ENCODE results near the gene PALLD.
"Not testable (repeated sequence)": the region's sequence is repeated elsewhere in the genome, so short reads cannot be mapped to it uniquely, and the experiment has no call there.

The PALLD gene

DNA sequence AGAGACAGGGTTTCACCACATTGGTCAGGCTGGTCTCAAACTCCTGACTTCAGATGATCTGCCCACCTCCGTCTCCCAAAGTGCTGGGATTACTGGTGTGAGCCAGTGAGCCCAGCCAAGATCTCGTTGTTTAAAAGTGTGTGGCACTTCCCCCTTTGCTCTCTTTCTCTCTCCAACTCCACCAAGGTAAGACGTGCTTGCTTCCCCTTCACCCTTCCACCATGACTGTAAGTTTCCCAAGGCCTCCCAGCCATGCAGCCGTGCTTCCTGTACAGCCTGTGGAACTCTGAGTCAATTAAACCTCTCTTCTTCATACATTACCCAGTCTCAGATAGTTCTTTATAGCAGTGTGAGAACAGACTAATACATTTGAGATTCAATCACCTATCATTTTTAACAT, 309.4 kb downstream of the PALLD start:
- DNase-seq: not testable (repeated sequence)

- DNase-seq: no peak
Observed at GRCh38 chr4:168811207-168811606, 314.4 kb downstream of the PALLD start.

GRCh38 chr4:168811786-168812651, 315.2 kb downstream of the PALLD start:
- DNase-seq: peak; percentile 75

- DNase-seq: peak; percentile 41
Observed at GRCh38 chr4:168812806-168813205, 316.0 kb downstream of the PALLD start.

- DNase-seq: no peak
Observed at GRCh38 chr4:168813890-168814289, 317.0 kb downstream of the PALLD start.

GRCh38 chr4:168815379-168816345, 318.8 kb downstream of the PALLD start:
- peak; percentile 3 for DNase-seq

DNA sequence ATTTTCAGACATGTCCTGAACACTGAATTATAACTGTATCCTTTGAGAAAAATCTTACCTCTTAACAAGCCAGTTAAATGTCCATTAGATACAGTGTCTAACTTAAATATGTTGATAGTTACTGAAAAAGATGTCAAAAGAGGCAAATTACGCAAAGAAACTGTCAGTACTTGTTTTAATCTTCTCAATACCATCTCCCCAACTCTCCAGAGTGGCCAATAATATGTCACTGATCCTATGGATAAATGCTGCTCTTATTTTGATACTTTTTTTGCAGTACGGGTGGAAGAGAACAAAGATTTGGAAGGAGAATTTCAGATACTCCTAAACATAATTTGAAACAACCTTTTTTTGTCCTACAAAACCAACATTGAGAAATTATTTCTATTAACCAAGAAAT, 320.5 kb downstream of the PALLD start:
- no peak for DNase-seq

- DNase-seq: no peak
Observed at GRCh38 chr4:168822481-168822880, 325.6 kb downstream of the PALLD start.

DNA sequence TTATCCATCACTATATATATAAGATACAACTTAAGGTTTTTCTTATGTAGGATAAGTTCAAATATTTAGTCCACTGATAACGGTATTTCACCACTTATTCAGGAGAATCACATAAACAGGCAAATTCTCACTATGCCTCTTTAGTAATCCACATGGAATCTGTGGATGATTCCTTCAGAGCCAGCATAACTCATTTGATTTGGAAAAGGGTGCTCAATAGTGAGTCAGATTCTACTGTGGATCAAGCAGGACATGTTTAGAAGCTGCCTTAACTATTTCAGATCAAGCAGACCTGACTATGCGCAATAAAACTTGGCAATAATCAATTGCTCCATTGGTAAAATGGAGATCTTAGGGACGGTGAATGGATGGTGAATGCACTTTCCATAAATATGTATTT, 329.1 kb downstream of the PALLD start:
- peak; percentile 44 for DNase-seq

DNA sequence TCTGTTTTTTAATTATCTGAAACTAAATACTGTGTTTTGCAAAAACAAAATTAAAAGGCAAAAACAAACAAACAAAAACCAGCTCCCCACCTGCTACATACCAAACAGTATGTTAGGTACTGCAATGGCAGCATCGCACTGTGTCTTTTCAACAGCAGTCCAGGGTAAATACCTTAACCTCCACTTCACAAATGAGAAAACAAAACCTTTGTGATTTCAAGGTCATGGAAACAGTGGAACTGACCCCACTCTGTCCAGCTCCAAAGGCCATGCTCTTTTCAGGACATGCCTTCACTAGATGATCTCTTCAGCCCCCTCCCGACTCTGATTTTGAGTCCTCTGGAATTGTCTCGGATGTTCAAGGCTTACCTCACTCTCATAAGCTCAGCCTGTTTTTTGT, 329.8 kb downstream of the PALLD start:
- no peak for DNase-seq

GRCh38 chr4:168830777-168831512, 334.1 kb downstream of the PALLD start:
- DNase-seq: peak; percentile 49

DNA sequence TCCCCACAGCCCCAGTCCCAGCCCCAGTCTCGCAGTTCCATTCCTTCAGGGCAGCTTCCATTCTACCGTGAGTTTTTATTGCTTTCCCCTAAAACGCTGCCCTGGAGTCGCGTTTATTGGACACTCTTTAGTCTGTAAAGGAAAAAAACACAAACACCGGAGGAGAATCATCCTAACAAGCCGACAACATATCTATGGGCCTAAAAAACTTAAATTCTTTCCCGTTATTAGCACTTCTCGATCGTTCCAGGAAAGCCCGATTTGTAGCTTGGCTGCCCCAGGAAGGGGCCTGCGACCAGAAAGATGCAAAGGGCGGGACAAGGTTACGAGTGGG, 334.7 kb downstream of the PALLD start:
- DNase-seq: no peak

- DNase-seq: peak; percentile 84
Observed at GRCh38 chr4:168831919-168832762, 335.3 kb downstream of the PALLD start.

DNA sequence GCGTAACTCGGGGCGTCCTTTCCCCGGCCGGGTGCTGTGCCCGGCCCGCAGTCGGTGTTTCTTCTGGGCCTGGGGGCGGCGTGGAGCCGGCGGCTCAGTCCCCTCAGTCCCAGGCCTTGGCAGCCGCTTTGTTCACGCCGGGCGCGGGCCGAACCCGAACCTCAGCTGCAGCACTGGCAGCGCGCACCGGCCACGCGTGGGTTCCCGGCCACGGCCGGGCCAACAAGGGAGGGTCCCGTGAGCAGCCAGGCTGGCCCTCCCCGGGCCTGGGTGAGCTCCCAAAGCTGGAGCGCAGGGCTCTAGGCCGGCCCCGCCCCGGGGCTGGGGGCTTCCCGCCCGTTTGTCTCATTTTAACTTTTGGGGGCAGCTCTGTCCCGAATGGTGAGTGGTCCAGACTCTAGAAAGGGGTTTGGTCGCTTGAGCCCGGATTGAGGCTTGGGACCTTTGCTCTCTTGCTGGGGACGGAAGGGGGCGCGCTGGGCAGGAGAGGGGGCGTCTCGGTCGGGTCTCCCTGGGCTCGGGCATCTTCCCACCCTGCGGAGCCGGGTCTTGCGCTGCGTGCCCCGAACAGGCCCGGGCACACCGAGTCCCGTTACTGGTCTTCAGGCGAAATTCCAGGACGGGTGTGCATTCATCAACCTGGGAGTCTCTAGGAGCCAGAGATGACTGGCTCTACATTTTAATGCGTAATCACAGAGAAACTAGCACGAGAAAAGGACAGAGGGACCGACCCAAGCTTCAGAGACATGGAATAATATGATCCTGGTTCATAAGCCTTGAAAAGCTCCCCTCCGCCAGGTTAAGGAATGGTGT, 336.1 kb downstream of the PALLD start:
- peak; percentile 45 for DNase-seq

DNA sequence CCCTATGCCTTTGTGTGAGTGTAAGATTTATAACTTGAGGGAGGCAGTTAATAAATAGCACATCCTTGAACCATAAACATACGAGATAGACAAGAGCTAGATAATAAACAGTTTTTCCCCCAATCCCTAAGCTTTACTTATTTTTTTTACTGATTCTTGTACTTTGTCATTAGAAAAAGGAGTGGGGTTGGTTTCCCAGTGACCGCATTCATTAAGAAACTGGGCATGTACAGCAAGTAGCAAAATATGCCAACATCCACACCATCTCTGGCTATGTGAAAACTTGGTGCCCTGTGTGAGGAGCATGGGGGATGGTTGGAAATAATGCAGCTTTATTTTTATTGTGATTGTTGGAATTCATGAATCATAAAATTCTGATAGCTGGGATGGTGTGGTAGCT, 337.0 kb downstream of the PALLD start:
- no peak for DNase-seq

GRCh38 chr4:168835880-168836454, 339.1 kb downstream of the PALLD start:
- DNase-seq: no peak

GRCh38 chr4:168836490-168836889, 339.6 kb downstream of the PALLD start:
- DNase-seq: no peak

- no peak for DNase-seq
Observed at GRCh38 chr4:168837922-168838321, 341.1 kb downstream of the PALLD start.

- no peak for DNase-seq
Observed at GRCh38 chr4:168839758-168840391, 343.0 kb downstream of the PALLD start.

- no peak for DNase-seq
Observed at GRCh38 chr4:168840392-168840763, 343.5 kb downstream of the PALLD start.

Data from EL (cell line).